Skeletal muscle tissue (tissue), 4 donors: ENCODE measurements around the gene SNX33. TPM values are rescaled to one million over a fixed set of nuclear protein-coding genes. Genes with fewer than 3 reads are reported as not detected.
"Not testable (repeated sequence)": the region's sequence is repeated elsewhere in the genome, so short reads cannot be mapped to it uniquely, and the experiment has no call there.

Source experiments
- H3K27ac ChIP-seq: one replicate; pipeline ENCODE4 v1.7.0; 2013; ENCODE audit warnings: mild to moderate bottlenecking, low read depth, low read length, inconsistent platforms
- H3K27me3 ChIP-seq, 3 donors: one replicate each; pipeline ENCODE4 v1.7.0; 2013; ENCODE audit warnings: low read length in 3 of 3; ENCODE audit not compliant: control insufficient read depth in 3 of 3, insufficient read depth in 3 of 3
- H3K36me3 ChIP-seq, 3 donors: one replicate each; pipeline ENCODE4 v1.7.0; 2013; ENCODE audit warnings: low read length in 3 of 3; ENCODE audit not compliant: control insufficient read depth in 3 of 3, insufficient read depth in 3 of 3
- H3K4me1 ChIP-seq, 3 donors: one replicate each; pipeline ENCODE4 v1.7.0; 2013; ENCODE audit warnings: low read length in 3 of 3, mild to moderate bottlenecking in 3 of 3; ENCODE audit not compliant: control insufficient read depth in 3 of 3, insufficient read depth in 3 of 3
- H3K4me3 ChIP-seq, 3 donors: one replicate each; pipeline ENCODE4 v1.7.0; 2013; ENCODE audit warnings: low read length in 3 of 3
- H3K9ac ChIP-seq, 3 donors: one replicate each; pipeline ENCODE4 v1.7.0; 2013; ENCODE audit warnings: low read length in 3 of 3, mild to moderate bottlenecking in 3 of 3, moderate library complexity in 2 of 3, low read depth in 1 of 3
- H3K9me3 ChIP-seq, 3 donors: one replicate each; pipeline ENCODE4 v1.7.0; 2013; ENCODE audit warnings: low read length in 3 of 3; ENCODE audit not compliant: control insufficient read depth in 3 of 3
- total RNA-seq: library from RNA; depleted of rRNA; stranded (reverse); fragments of >200 nt; gene quantifications from one replicate; pipeline ENCODE4 v1.2.3, GENCODE V29; 2014
- donor health status: Osteomylitis.

Gene SNX33
- total RNA-seq, 1 donor from 2014 or later = 8.4 TPM

GRCh38 chr15:75697974-75698747 is 50.4 kb downstream of the SNX33 start:
- H3K4me1 ChIP-seq = peaks cover 44 to 69% (median 53%) of the 10 kb centered on the region in 3 donors
- not testable (repeated sequence) for H3K27ac ChIP-seq

GRCh38 chr15:75699517-75699916 is 51.8 kb downstream of the SNX33 start:
- H3K27me3 ChIP-seq, H3K9me3 ChIP-seq, H3K4me3 ChIP-seq, H3K36me3 ChIP-seq: not testable (repeated sequence)
- Histone ChIP-seq H3K4me1 (peaks cover 31 to 66% (median 47%) of the 10 kb centered on the region in 3 donors), H3K9ac (peak overlapping the region in 1 of 3 donors; percentile 23), H3K27ac (peak overlapping the region; percentile 5)

More at GRCh38 chr15:75697974-75698747, 50.4 kb downstream of the SNX33 start:
- H3K4me3 ChIP-seq, H3K36me3 ChIP-seq, H3K9me3 ChIP-seq, H3K9ac ChIP-seq, H3K27me3 ChIP-seq: not testable (repeated sequence)

GRCh38 chr15:75699961-75700874 is 52.5 kb downstream of the SNX33 start:
- not testable (repeated sequence) for H3K36me3 ChIP-seq, H3K27me3 ChIP-seq, H3K4me3 ChIP-seq, H3K9me3 ChIP-seq, H3K27ac ChIP-seq
- Histone ChIP-seq H3K4me1 (peaks cover 26 to 66% (median 43%) of the 10 kb centered on the region in 3 donors), H3K9ac (peak overlapping the region in 1 of 3 donors; percentile 32)

GRCh38 chr15:75701071-75702003 is 53.6 kb downstream of the SNX33 start:
- H3K27me3 ChIP-seq, H3K36me3 ChIP-seq, H3K9me3 ChIP-seq, H3K4me3 ChIP-seq, H3K27ac ChIP-seq: not testable (repeated sequence)
- Histone ChIP-seq H3K9ac (peak overlapping the region in 2 of 3 donors; percentile 32 to 40), H3K4me1 (peaks cover 24 to 70% (median 44%) of the 10 kb centered on the region in 3 donors)

- Histone ChIP-seq H3K9ac (peak overlapping the region in 1 of 3 donors; percentile 25), H3K9me3 (no peaks in the 10 kb centered on the region), H3K4me3 (no peak overlapping the region), H3K4me1 (peaks cover 25 to 68% (median 46%) of the 10 kb centered on the region in 3 donors), H3K36me3 (no peaks in the 10 kb centered on the region), H3K27me3 (no peaks in the 10 kb centered on the region), H3K27ac (peak overlapping the region; percentile 48)
Measured at GRCh38 chr15:75702436-75702835, 54.7 kb downstream of the SNX33 start.

- Histone ChIP-seq H3K4me1 (peaks cover 25 to 67% (median 46%) of the 10 kb centered on the region in 3 donors), H3K27ac (peak overlapping the region; percentile 83), H3K9ac (peak overlapping the region in 2 of 3 donors; percentile 57 to 62)
- H3K4me3 ChIP-seq, H3K36me3 ChIP-seq, H3K27me3 ChIP-seq, H3K9me3 ChIP-seq: not testable (repeated sequence)
Measured at GRCh38 chr15:75703440-75704262, 55.9 kb downstream of the SNX33 start.

- Histone ChIP-seq H3K27ac (peak overlapping the region; percentile 83), H3K4me1 (peaks cover 27 to 70% (median 50%) of the 10 kb centered on the region in 3 donors), H3K9me3 (no peaks in the 10 kb centered on the region), H3K36me3 (no peaks in the 10 kb centered on the region), H3K4me3 (peak overlapping the region in 1 of 3 donors; percentile 32), H3K27me3 (no peaks in the 10 kb centered on the region), H3K9ac (peak overlapping the region; percentile 57 to 64 (median 62))
Measured at GRCh38 chr15:75704263-75704615, 56.5 kb downstream of the SNX33 start.

- no peaks in the 10 kb centered on the region for H3K9me3 ChIP-seq
- H3K27ac ChIP-seq = peak overlapping the region; percentile 83
- peak overlapping the region; percentile 57 to 64 (median 62) for H3K9ac ChIP-seq
Measured at GRCh38 chr15:75704618-75705017, 56.9 kb downstream of the SNX33 start.

GRCh38 chr15:75705375-75705774 is 57.7 kb downstream of the SNX33 start:
- not testable (repeated sequence) for H3K4me3 ChIP-seq, H3K27me3 ChIP-seq, H3K36me3 ChIP-seq, H3K9me3 ChIP-seq
- Histone ChIP-seq H3K4me1 (peaks cover 29 to 74% (median 46%) of the 10 kb centered on the region in 3 donors), H3K9ac (peak overlapping the region in 1 of 3 donors; percentile 54), H3K27ac (peak overlapping the region; percentile 83)

More at GRCh38 chr15:75704618-75705017, 56.9 kb downstream of the SNX33 start:
- Histone ChIP-seq H3K36me3 (no peaks in the 10 kb centered on the region), H3K4me1 (peaks cover 30 to 73% (median 50%) of the 10 kb centered on the region in 3 donors), H3K27me3 (no peaks in the 10 kb centered on the region), H3K4me3 (peak overlapping the region in 1 of 3 donors; percentile 32)
